ENCODE data around the gene GPR84.
"Not testable (repeated sequence)": the region's sequence is repeated elsewhere in the genome, so short reads cannot be mapped to it uniquely, and the experiment has no call there.

GPR84 gene

GRCh38 chr12:54325442-54326109 is 38.7 kb downstream of the GPR84 start:
- H3K27ac Mint-ChIP-seq: peak overlapping the region; percentile 94
- H3K9me3 Mint-ChIP-seq: not testable (repeated sequence)

GRCh38 chr12:54324617-54325441 is 39.5 kb downstream of the GPR84 start, which contains the start of gene COPZ1:
Gene COPZ1, plus strand, starts transcription at chr12:54325131. Its CDS starts 33 bp downstream, at chr12:54325164.
- peak within 1 kb of the TSS; percentile 94 for H3K27ac Mint-ChIP-seq
- H3K4me1 Mint-ChIP-seq (ENCODE audit: low read depth): peaks cover 26% of the 10 kb centered on the region
- peak within 1 kb of the TSS; percentile 90 for H3K4me3 Mint-ChIP-seq
- peaks cover 9% of the 10 kb centered on the region for H3K36me3 Mint-ChIP-seq (ENCODE audit: low read depth)
- no peaks in the 10 kb centered on the region for H3K9me3 Mint-ChIP-seq
- H3K27me3 Mint-ChIP-seq (ENCODE audit: low read depth): no peaks in the 10 kb centered on the region
- DNase-seq (ENCODE audit: low spot score): peak; percentile 89

More at GRCh38 chr12:54325442-54326109, 38.7 kb downstream of the GPR84 start:
- H3K36me3 Mint-ChIP-seq (ENCODE audit: low read depth); DNase-seq (ENCODE audit: low spot score); H3K27me3 Mint-ChIP-seq (ENCODE audit: low read depth): not testable (repeated sequence)
- H3K4me1 Mint-ChIP-seq (ENCODE audit: low read depth): peaks cover 32% of the 10 kb centered on the region
- H3K4me3 Mint-ChIP-seq: peak overlapping the region; percentile 90

- Mint-ChIP-seq H3K36me3 (ENCODE audit: low read depth) (peaks cover 5% of the 10 kb centered on the region), H3K27me3 (ENCODE audit: low read depth) (peaks cover 2% of the 10 kb centered on the region), H3K27ac (no peak overlapping the region), H3K9me3 (no peaks in the 10 kb centered on the region), H3K4me3 (no peak overlapping the region), H3K4me1 (ENCODE audit: low read depth) (peaks cover 6% of the 10 kb centered on the region)
- no peak for DNase-seq (ENCODE audit: low spot score)
Observed at GRCh38 chr12:54321363-54321762, 42.9 kb downstream of the GPR84 start.

Measured in T-helper 2 cell treated with Interferon-gamma antibody and Interleukin-4, amounts not matched to agents 5 μg/mL and 100 μg/mL, for 36 hours (primary cell).